UCSD-AML1 (cell line): ENCODE data around the gene RABL3.
"Not testable (repeated sequence)": the region's sequence is repeated elsewhere in the genome, so short reads cannot be mapped to it uniquely, and the experiment has no call there.

Experiments used
- DNase-seq: peaks from one replicate; lab custom pipeline; 2025; ENCODE audit not compliant: unreplicated experiment; lab: John Stamatoyannopoulos, UW

RABL3 gene

DNA sequence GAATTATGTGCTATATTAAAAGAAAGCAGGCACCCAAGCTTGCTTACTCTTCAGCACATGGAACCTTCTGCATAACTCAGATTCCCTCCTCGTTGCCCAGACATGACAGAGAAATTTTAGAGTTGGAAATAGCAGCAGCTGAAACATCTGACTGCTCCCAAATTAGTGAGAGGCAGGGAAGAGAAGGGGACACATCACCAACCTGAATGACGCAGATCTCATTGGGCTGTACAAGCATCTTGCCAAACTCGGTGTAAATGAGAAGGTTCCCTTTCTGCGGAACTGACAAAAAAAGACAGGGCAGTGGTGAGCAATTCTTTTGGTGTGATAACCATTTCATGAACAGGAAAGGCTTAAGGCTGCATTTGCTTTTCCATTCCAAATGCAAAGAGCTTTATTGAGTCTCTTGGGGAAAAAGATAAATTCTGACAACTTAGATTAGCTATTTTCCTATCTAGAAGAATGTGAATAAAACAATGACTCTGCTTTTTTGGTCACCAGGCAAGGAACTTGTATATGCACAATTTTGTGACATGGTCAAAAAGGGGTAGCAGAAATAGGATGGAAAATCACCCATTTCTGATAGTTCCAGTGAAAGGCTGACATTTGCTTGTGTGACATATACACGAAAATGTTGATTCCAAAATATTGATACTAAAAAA is 95.4 kb downstream of the RABL3 start:
- no peak for DNase-seq

DNA sequence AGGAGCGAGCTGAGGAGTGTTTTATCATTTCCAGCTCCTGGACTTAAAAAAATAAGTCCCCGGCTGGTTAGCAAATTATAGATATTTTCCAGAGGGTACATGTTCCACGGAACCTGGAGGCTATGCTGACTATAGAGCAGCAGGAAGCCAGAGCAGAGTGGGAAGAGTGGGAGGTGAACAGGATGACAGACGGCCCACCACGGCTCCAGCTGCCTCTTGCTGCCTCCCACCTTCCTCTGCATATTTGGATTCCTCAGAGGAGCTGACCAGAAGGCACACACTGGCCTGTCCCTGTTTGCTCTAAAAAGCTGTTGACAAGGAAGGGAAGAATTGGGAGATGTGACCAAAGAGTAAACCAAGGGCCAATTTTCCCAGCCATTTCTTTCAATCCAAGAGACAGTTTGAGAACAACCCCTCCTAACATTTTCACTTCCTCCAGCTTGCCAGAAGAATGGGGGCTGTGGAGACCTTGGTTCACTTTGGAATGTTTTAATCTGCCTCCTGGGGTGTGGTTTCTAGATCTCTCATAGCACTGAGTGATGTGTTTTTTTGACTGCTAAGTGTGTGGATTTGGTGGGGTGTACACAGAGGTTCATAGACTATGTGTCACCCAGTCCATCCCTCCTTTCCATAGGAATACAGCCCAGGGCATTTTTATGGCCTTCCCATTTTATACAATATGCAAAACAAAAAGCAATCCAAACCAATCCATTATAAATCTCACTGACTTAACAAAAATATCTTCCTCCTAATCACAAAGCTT is 97.1 kb downstream of the RABL3 start:
- peak; percentile 45 for DNase-seq

DNA sequence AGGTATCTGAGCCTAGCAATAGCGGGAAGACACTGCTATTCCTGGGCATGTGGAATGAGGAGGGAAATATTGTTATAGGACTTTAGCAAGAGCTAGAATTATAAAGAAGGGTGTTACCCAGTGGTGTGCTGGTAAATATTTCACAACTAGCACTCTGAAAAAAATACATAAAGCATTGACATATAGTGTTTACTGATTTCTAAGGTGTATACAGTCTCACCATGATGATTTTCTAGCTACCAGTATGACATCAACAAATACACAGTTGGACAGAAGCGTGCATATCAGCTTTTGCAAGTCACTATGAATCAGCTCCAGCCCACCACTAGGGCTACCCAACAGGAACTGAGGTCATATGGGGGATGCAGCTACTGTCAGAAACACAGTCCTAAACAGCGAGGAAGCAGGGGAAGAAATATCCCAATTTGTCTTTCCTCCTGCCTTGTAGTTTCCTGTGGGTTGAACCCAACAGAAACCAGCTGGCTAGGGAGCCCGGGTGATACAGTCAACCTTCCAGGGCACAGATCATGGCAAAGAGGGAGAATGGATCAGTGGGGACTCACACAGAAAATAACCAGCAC is 99.9 kb downstream of the RABL3 start:
- DNase-seq, result peak; percentile 70

DNA sequence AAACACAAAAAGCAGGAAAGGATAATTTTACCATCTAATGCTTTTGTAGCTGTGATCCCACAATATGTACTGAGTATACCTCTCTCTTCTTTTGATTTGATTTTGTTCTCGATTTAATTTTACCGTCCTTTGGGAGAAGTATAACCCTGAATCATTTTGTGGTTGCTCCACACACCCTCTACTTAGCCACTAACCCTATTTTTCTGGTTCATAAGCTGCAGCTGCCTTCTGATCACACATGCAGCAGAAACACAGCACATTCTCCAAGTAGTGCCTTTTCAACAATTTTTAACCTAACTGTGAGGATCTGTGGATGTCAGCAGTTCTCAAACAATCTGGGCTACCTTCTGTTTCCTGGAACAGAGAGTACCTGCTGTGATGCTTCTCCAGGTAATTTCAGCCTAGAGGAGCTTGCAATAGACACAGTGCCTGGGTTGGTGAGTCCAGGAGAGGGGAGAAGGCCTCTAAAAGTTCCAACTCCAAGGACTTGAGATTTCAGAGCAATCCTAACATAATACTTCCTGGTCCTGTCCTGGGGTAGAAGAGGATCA is 100.5 kb downstream of the RABL3 start:
- DNase-seq, result no peak

DNA sequence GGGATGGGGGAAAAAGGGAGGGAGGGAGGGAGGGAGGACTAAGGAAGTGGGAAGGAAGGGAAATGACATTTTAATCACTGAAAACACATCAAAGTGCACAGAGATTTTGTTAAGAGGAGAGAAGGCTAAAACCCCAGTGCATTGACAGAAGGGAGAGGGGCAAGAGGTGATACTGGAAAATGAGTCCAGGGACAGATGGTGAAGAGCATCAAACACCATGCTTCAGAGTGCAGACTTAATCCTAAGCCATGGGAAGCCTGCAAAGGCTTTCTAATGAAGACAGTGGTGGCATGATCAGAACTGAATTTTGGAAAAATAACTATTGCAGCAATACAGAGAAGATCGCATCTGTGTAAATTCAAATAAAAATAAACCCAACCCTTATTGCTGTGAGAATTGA is 102.1 kb downstream of the RABL3 start:
- DNase-seq, result no peak

DNA sequence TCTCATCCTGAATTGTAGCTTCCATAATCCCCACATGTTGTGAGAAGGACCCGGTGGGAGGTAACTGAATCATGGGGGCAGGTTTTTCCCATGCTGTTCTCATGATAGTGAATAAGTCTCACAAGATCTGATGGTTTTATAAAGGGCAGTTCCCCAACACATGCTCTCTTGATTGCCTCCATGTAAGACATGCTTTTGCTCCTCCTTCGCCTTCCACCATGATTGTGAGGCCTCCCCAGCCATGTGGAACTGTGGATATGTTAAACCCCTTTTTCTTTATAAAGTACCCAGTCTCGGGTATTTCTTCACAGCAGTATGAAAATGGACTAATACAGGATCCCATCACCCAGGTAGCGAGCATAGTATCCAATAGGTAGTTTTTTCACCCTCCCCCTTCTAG is 103.5 kb downstream of the RABL3 start:
- not testable (repeated sequence) for DNase-seq

DNA sequence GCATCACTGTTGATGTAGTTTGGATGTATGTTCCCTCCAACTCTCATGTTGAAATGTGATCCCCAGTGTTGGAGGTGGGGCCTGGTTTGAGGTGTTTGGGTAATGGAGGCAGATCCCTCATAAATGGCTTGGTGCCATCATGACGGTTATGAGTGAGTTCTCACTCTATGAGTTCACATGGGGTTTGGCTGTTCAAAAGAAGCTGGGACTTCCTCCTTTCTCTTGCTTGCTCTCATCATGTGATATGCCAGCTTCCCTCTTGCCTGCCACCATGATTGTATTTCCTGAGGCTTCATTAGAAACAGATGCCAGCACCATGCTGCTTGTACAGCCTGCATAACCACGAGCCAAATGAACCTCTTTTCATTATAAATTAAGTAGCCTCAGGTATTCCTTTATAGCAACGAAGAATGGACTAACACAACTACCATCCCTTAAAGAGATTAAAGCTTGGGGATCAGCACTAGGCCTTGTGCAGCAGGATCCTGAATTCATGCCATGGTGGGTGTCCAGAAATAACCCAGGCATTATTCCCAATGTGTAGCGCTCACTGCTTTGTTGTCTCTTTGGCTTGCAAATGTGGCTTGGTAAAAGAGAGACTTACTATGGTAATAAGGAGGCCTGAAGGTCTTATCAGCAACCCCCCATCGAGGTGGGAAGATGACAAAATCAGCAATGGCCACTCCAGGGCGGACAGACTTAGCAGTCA is 104.3 kb downstream of the RABL3 start:
- DNase-seq, result no peak

DNA sequence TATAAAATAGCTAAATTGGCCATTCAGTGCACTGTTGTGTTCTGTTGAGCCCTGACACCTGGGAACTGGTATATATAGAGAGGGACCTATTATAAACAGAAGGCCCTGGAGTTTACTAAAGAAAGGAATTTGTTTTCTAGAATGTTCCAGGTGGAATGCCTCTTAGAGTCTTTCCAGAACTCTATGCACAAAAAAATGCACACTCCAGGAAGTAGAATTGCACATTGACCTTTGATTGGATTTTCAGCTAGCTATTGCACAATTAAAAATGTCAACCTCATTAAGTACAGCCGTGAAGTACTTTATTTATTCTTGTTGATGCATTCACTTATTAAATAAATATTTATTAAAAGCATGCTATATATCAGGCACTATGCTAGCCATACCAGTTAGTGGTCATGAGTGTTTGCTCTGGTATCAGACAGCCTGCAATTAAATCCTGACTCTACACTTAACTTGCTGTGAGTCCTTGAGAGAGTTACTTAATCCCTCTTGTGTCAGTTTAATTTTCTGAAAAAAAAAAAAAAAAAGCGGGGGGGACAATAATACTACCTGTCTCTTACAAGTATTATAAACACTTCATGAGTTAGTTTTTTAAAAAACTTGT is 105.4 kb downstream of the RABL3 start:
- DNase-seq, result no peak
